Upper lobe of left lung (tissue), 4 donors: Measurements from ENCODE around the gene RGN.

ENCODE experiments used
- CTCF ChIP-seq, 6 experiments: fragments of 450-650 bp in 4 of 6; fragments of 200-600 bp in 2 of 6; sonication (generic) in 2 of 6; IDR thresholded peaks; one replicate each; pipeline ENCODE4 v1.5.1; 2016 to 2019; ENCODE audit warnings: antibody characterized with exemption in 6 of 6
- EP300 ChIP-seq, 4 donors: sonication (generic); formaldehyde crosslinking; IDR thresholded peaks; one replicate each; pipeline ENCODE4 v1.5.1; 2017; ENCODE audit warnings: antibody characterized with exemption in 4 of 4, control low read depth in 2 of 4
- POLR2AphosphoS5 ChIP-seq, 2 donors: sonication (generic); formaldehyde crosslinking; IDR thresholded peaks; one replicate each; pipeline ENCODE4 v1.5.1; 2017; ENCODE audit warnings: antibody characterized with exemption in 2 of 2

- TF ChIP-seq EP300 (IDR thresholded peaks at IDR 0.05): no peak
- TF ChIP-seq POLR2AphosphoS5 (IDR thresholded peaks at IDR 0.05): no peak
- TF ChIP-seq CTCF (IDR thresholded peaks at IDR 0.05): no peak
Measured at GRCh38 chrX:47138171-47138570, 59.9 kb downstream of the RGN start.
